GM12891 (cell line): ENCODE measurements around the gene ZC3H18.

ENCODE experiments used
- DNase-seq: peaks from one replicate; pipeline ENCODE4 v3.0.0; 2011; ENCODE audit warnings: low spot score; ENCODE audit not compliant: insufficient read length
- FAIRE-seq: peaks from 2 replicates; lab custom pipeline; 2011; peaks lifted over from hg19 to GRCh38; lab: Jason Lieb, UNC
- PAX5 ChIP-seq: IDR thresholded peaks from 2 replicates; pipeline ENCODE4 v1.6.1; 2011; ENCODE audit warnings: low read length, moderate library complexity, mild to moderate bottlenecking; ENCODE audit not compliant: insufficient read depth, severe bottlenecking
- POLR2A ChIP-seq: IDR thresholded peaks from 2 replicates; pipeline ENCODE4 v1.6.1; 2011; ENCODE audit warnings: low read depth, low read length, control low read depth
- POLR2AphosphoS5 ChIP-seq: IDR thresholded peaks from 2 replicates; pipeline ENCODE4 v1.6.1; 2011; ENCODE audit warnings: low read depth, low read length, control low read depth
- POU2F2 ChIP-seq: IDR thresholded peaks from 2 replicates; pipeline ENCODE4 v1.6.1; 2011; ENCODE audit warnings: low read depth, mild to moderate bottlenecking, control low read depth, low read length, moderate library complexity
- SPI1 ChIP-seq: IDR thresholded peaks from 2 replicates; pipeline ENCODE4 v1.6.1; 2011; ENCODE audit warnings: low read depth, low read length, control low read depth
- TAF1 ChIP-seq: IDR thresholded peaks from 2 replicates; pipeline ENCODE4 v1.6.1; 2011; ENCODE audit warnings: low read depth, low read length, control low read depth

The ZC3H18 gene

DNA sequence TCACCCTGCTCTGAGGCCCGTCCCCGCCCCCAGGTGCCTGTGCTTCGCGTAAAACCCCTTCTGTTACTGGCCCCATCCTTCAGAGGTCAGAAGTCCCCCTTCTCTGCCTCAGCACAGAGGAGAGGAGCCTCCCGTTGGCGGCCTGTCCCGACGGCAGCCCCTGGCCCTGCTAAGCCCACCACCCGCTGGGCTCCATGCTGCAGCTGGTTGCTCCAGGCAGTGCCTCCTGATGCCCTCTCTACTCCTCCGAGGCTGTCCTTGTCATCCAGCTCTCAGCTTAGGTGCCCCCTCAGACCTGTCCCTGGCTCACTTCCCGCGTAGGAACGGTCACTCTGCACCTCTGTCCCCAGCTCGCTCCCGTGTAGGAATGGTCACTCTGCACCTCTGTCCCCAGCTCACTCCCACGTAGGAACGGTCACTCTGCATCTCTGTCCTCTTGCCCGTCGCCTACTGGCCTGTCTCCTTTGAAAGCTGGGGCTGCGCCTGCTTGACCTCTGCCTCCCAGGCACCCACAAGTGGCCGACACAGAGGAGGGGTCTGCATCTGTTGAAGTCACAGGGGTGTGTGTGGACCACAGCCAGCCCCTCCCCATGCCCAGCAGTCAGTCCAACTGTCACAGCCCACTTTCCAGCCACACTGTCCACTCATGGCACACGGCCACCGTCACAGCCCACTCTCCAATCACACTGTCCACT is 31.7 kb upstream of the ZC3H18 start:
- no peak for TF ChIP-seq TAF1
- TF ChIP-seq SPI1, result no peak
- TF ChIP-seq POU2F2, result no peak
- TF ChIP-seq POLR2AphosphoS5, result no peak
- no peak for TF ChIP-seq PAX5
- no peak for TF ChIP-seq POLR2A
- DNase-seq, result no peak
- FAIRE-seq, result no peak

GRCh38 chr16:88539261-88539651 is 30.9 kb upstream of the ZC3H18 start:
- no peak for DNase-seq
- FAIRE-seq, result no peak
- TF ChIP-seq POLR2AphosphoS5, result no peak

GRCh38 chr16:88539652-88540345 is 30.4 kb upstream of the ZC3H18 start:
- no peak for TF ChIP-seq POLR2AphosphoS5
- no peak for TF ChIP-seq TAF1
- TF ChIP-seq POLR2A, result no peak
- no peak for TF ChIP-seq PAX5
- no peak for TF ChIP-seq POU2F2
- no peak for TF ChIP-seq SPI1
- no peak for DNase-seq
- FAIRE-seq, result no peak

DNA sequence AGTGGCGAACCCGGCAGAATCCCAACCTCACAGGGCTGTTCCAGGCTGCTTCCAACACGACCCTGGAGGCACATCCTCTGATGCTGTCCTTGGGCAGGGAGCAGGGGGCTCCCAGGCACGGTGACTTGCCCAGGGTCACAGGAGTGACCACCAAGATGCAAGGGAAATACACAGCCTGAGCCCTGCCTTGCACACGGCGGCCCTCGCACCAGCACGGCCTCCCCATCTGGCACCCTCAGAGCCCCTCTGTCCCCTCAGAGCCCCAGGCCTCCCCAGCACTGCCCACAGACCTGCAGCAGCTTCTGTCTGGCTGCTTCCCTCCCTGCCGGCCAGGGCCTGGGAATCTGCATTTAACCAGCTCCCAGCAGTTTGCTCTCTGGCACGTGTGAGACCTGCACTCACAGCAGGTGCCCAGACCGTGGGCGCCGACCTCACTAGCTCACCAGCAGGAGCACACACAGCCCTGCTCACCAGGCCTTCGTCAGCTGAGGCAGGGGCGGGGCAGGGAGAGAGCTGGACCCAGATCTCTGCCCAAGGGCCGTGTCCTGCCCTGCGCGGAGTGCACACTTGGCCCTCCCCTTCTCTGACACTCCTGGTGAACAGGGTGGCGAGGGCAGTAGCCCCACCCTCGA is 29.7 kb upstream of the ZC3H18 start:
- DNase-seq (no peak), FAIRE-seq (no peak)
- no peak for TF ChIP-seq TAF1
- TF ChIP-seq PAX5, result no peak
- no peak for TF ChIP-seq SPI1
- TF ChIP-seq POLR2AphosphoS5, result no peak
- TF ChIP-seq POLR2A, result no peak
- no peak for TF ChIP-seq POU2F2

GRCh38 chr16:88541831-88542616 is 28.2 kb upstream of the ZC3H18 start:
- FAIRE-seq, result no peak
- no peak for TF ChIP-seq SPI1
- no peak for TF ChIP-seq POLR2A
- no peak for TF ChIP-seq POLR2AphosphoS5
- no peak for TF ChIP-seq POU2F2
- no peak for TF ChIP-seq TAF1
- no peak for TF ChIP-seq PAX5

GRCh38 chr16:88543230-88543813 is 26.9 kb upstream of the ZC3H18 start:
- no peak for FAIRE-seq
- DNase-seq, result no peak
- TF ChIP-seq PAX5, result no peak

More at GRCh38 chr16:88541831-88542616, 28.2 kb upstream of the ZC3H18 start:
- no peak for DNase-seq

DNA sequence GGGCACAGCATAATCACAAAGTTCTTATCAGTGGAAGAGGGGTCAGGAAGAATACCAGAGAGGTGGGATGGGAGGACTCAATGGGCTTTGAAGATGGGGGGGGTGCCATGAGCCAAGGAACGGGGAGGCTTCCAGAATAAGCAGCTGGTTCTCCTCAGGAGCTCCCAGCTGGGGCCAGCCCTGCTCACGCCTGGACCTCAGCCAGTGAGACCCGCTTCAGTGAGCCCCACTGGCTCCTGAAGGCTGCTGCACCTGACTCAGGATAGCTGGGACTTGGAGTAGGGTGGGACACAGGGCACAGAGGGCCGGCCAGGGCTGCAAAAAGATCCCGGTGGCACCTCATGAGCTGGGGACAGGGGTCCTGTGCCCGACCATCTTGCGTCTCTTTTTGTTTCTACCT is 24.4 kb upstream of the ZC3H18 start:
- TF ChIP-seq PAX5 (no peak), POLR2A (no peak), SPI1 (no peak), TAF1 (no peak), POLR2AphosphoS5 (no peak), POU2F2 (no peak)
- no peak for DNase-seq

DNA sequence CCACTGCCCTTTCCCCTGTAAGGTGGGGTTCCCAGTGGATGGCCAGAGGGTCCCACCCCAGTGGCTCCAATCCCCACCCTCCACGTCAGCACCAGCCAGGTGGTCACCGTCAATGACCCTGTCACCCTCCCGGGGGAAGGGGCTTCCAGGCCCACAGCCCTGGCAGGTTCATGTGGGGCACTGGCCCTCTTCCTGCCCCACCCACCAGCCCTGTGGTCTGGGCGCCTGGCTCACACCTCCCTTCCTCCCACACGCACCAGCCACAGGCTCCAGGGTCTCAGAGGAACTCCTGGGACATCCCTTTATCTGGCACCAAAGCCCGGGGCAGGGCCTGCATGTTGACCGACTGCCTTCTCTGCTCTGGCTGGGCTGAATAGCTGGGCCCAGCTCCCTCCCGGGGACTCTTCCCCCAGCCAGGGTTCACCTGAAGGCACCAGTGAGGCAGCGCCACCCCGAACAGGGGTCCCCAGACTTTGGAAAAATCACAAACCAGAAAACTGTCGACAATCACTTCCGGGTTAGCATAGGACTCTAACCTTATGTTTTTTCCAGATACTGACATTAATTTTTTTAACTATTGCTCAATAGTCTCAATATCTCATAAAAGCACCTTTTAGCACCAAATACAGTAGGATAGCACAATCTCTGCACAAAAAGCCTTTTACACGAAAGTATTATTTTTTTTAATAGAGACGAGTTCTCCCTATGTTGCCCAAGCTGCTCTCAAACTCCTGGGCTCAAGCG is 21.9 kb upstream of the ZC3H18 start:
- no peak for FAIRE-seq
- no peak for TF ChIP-seq POLR2AphosphoS5
- TF ChIP-seq TAF1, result no peak
- no peak for DNase-seq

More for the DNA sequence above, 24.4 kb upstream of the ZC3H18 start:
- no peak for FAIRE-seq

DNA sequence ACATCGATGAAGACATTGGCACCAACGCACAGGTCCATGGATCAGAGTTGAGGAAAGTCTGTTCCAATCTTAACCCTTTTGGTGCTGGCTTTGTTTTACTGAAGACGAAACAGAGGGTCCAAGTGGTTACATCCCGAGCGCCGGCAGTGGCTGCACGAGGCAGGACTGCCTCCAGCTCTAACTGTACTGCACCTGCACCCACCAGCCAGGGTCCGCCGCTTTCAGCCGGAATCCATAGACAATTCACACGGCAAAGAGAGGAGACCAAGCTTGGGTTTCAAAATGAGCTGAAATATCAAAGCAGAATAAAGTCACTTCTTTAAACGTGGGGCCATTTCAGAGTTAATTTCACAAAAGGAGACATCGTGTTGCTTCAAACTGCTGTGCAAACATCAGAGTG is 21.2 kb upstream of the ZC3H18 start:
- TF ChIP-seq PAX5, result no peak
- TF ChIP-seq POLR2A, result no peak
- TF ChIP-seq POLR2AphosphoS5, result no peak
- no peak for TF ChIP-seq TAF1
- TF ChIP-seq POU2F2, result no peak
- TF ChIP-seq SPI1, result no peak
- no peak for DNase-seq
- no peak for FAIRE-seq
